ENCODE results near the gene ADCY9.
"Not testable (repeated sequence)": the region's sequence is repeated elsewhere in the genome, so short reads cannot be mapped to it uniquely, and the experiment has no call there.

DNA sequence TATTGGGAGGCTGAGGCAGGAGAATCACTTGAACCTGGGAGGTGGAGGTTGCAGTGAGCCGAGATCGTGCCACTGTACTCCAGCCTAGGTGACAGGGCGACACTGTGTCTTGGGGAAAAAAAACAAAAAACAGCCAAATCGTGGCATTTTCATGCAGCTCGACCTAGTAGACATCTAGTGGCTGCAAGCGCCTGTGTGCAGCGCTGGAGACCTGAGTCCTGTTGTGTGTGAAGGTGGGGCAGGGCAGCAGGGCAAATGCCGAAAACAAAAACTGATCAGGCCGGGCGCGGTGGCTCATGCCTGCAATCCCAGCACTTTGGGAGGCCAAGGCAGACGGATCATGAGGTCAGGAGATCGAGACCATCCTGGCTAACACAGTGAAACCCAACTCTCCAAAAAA lies 37.1 kb upstream of the ADCY9 start:
- TF ChIP-seq, protein P1, sequence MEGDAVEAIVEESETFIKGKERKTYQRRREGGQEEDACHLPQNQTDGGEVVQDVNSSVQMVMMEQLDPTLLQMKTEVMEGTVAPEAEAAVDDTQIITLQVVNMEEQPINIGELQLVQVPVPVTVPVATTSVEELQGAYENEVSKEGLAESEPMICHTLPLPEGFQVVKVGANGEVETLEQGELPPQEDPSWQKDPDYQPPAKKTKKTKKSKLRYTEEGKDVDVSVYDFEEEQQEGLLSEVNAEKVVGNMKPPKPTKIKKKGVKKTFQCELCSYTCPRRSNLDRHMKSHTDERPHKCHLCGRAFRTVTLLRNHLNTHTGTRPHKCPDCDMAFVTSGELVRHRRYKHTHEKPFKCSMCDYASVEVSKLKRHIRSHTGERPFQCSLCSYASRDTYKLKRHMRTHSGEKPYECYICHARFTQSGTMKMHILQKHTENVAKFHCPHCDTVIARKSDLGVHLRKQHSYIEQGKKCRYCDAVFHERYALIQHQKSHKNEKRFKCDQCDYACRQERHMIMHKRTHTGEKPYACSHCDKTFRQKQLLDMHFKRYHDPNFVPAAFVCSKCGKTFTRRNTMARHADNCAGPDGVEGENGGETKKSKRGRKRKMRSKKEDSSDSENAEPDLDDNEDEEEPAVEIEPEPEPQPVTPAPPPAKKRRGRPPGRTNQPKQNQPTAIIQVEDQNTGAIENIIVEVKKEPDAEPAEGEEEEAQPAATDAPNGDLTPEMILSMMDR (IDR thresholded peaks at IDR 0.05 in 8 of 11, conservative IDR thresholded peaks at IDR 0.05 in 3 of 11), result not testable (repeated sequence)
- TF ChIP-seq POLR2AphosphoS5, POLR2A (IDR thresholded peaks at IDR 0.05): not testable (repeated sequence)

Data from spleen (tissue), 7 donors.